ENCODE results near the gene USP12. TPM values are rescaled to one million over a fixed set of nuclear protein-coding genes. Genes with fewer than 3 reads are reported as not detected.

Gene USP12
- total and polyA plus RNA-seq, 2 experiments from 2014 or later: 18.4 to 39.3 TPM

DNA sequence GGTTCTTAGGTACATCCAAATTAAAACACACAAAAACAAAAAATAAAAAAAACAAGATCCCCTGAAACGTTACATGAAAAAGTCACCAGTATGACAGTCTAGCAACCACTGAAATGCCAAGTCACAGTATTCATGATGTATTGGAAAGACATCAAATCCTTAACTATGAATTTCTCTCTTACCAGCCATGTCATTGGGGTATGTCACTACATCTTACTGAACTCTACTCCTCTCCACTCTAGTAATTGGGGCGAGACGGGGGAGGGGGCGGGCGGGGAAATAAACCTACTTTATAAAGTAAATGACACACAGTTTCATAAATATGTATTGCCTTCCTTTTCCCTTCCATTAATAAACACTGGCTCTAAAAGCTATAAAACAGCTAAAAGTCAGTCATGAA lies 65.5 kb downstream of the USP12 start:
- TF ChIP-seq, protein P1, sequence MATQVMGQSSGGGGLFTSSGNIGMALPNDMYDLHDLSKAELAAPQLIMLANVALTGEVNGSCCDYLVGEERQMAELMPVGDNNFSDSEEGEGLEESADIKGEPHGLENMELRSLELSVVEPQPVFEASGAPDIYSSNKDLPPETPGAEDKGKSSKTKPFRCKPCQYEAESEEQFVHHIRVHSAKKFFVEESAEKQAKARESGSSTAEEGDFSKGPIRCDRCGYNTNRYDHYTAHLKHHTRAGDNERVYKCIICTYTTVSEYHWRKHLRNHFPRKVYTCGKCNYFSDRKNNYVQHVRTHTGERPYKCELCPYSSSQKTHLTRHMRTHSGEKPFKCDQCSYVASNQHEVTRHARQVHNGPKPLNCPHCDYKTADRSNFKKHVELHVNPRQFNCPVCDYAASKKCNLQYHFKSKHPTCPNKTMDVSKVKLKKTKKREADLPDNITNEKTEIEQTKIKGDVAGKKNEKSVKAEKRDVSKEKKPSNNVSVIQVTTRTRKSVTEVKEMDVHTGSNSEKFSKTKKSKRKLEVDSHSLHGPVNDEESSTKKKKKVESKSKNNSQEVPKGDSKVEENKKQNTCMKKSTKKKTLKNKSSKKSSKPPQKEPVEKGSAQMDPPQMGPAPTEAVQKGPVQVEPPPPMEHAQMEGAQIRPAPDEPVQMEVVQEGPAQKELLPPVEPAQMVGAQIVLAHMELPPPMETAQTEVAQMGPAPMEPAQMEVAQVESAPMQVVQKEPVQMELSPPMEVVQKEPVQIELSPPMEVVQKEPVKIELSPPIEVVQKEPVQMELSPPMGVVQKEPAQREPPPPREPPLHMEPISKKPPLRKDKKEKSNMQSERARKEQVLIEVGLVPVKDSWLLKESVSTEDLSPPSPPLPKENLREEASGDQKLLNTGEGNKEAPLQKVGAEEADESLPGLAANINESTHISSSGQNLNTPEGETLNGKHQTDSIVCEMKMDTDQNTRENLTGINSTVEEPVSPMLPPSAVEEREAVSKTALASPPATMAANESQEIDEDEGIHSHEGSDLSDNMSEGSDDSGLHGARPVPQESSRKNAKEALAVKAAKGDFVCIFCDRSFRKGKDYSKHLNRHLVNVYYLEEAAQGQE (IDR thresholded peaks at IDR 0.05; ENCODE audit: unreplicated experiment): no peak
- TF ChIP-seq ZNF114 (CRISPR knock-in tag; IDR thresholded peaks at IDR 0.05): no peak
- TF ChIP-seq, protein P2, sequence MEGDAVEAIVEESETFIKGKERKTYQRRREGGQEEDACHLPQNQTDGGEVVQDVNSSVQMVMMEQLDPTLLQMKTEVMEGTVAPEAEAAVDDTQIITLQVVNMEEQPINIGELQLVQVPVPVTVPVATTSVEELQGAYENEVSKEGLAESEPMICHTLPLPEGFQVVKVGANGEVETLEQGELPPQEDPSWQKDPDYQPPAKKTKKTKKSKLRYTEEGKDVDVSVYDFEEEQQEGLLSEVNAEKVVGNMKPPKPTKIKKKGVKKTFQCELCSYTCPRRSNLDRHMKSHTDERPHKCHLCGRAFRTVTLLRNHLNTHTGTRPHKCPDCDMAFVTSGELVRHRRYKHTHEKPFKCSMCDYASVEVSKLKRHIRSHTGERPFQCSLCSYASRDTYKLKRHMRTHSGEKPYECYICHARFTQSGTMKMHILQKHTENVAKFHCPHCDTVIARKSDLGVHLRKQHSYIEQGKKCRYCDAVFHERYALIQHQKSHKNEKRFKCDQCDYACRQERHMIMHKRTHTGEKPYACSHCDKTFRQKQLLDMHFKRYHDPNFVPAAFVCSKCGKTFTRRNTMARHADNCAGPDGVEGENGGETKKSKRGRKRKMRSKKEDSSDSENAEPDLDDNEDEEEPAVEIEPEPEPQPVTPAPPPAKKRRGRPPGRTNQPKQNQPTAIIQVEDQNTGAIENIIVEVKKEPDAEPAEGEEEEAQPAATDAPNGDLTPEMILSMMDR (conservative IDR thresholded peaks at IDR 0.05; ENCODE audit: low read depth in 2 of 2): no peak
- no peak for TF ChIP-seq NANOG (IDR thresholded peaks at IDR 0.05; ENCODE audit: borderline replicate concordance)
- no peak for TF ChIP-seq STAT1 (IDR thresholded peaks at IDR 0.05; ENCODE audit: unreplicated experiment)
- no peak for TF ChIP-seq POLR2AphosphoS5 (IDR thresholded peaks at IDR 0.05; ENCODE audit: low read depth)
- no peak for TF ChIP-seq EZH2 (IDR thresholded peaks at IDR 0.05; ENCODE audit: low read depth, unreplicated experiment)
- no peak for TF ChIP-seq JUNB (IDR thresholded peaks at IDR 0.05; ENCODE audit: unreplicated experiment)
- TF ChIP-seq, protein P3, sequence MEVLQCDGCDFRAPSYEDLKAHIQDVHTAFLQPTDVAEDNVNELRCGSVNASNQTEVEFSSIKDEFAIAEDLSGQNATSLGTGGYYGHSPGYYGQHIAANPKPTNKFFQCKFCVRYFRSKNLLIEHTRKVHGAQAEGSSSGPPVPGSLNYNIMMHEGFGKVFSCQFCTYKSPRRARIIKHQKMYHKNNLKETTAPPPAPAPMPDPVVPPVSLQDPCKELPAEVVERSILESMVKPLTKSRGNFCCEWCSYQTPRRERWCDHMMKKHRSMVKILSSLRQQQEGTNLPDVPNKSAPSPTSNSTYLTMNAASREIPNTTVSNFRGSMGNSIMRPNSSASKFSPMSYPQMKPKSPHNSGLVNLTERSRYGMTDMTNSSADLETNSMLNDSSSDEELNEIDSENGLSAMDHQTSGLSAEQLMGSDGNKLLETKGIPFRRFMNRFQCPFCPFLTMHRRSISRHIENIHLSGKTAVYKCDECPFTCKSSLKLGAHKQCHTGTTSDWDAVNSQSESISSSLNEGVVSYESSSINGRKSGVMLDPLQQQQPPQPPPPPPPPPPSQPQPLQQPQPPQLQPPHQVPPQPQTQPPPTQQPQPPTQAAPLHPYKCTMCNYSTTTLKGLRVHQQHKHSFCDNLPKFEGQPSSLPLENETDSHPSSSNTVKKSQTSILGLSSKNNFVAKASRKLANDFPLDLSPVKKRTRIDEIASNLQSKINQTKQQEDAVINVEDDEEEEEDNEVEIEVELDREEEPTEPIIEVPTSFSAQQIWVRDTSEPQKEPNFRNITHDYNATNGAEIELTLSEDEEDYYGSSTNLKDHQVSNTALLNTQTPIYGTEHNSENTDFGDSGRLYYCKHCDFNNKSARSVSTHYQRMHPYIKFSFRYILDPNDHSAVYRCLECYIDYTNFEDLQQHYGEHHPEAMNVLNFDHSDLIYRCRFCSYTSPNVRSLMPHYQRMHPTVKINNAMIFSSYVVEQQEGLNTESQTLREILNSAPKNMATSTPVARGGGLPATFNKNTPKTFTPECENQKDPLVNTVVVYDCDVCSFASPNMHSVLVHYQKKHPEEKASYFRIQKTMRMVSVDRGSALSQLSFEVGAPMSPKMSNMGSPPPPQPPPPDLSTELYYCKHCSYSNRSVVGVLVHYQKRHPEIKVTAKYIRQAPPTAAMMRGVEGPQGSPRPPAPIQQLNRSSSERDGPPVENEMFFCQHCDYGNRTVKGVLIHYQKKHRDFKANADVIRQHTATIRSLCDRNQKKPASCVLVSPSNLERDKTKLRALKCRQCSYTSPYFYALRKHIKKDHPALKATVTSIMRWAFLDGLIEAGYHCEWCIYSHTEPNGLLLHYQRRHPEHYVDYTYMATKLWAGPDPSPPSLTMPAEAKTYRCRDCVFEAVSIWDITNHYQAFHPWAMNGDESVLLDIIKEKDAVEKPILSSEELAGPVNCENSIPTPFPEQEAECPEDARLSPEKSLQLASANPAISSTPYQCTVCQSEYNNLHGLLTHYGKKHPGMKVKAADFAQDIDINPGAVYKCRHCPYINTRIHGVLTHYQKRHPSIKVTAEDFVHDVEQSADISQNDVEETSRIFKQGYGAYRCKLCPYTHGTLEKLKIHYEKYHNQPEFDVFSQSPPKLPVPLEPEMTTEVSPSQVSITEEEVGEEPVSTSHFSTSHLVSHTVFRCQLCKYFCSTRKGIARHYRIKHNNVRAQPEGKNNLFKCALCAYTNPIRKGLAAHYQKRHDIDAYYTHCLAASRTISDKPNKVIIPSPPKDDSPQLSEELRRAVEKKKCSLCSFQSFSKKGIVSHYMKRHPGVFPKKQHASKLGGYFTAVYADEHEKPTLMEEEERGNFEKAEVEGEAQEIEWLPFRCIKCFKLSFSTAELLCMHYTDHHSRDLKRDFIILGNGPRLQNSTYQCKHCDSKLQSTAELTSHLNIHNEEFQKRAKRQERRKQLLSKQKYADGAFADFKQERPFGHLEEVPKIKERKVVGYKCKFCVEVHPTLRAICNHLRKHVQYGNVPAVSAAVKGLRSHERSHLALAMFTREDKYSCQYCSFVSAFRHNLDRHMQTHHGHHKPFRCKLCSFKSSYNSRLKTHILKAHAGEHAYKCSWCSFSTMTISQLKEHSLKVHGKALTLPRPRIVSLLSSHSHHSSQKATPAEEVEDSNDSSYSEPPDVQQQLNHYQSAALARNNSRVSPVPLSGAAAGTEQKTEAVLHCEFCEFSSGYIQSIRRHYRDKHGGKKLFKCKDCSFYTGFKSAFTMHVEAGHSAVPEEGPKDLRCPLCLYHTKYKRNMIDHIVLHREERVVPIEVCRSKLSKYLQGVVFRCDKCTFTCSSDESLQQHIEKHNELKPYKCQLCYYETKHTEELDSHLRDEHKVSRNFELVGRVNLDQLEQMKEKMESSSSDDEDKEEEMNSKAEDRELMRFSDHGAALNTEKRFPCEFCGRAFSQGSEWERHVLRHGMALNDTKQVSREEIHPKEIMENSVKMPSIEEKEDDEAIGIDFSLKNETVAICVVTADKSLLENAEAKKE (CRISPR knock-in tag; IDR thresholded peaks at IDR 0.05): no peak
- no peak for TF ChIP-seq CREB1 (CRISPR knock-in tag; IDR thresholded peaks at IDR 0.05; ENCODE audit: low read depth)
- TF ChIP-seq, protein P4, sequence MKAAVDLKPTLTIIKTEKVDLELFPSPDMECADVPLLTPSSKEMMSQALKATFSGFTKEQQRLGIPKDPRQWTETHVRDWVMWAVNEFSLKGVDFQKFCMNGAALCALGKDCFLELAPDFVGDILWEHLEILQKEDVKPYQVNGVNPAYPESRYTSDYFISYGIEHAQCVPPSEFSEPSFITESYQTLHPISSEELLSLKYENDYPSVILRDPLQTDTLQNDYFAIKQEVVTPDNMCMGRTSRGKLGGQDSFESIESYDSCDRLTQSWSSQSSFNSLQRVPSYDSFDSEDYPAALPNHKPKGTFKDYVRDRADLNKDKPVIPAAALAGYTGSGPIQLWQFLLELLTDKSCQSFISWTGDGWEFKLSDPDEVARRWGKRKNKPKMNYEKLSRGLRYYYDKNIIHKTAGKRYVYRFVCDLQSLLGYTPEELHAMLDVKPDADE (IDR thresholded peaks at IDR 0.05): no peak
- Mint-ChIP-seq H3K36me3 (ENCODE audit: low read depth) (peaks cover 12% of the 10 kb centered on the region; the same call in 2 of the 3 replicates), H3K27me3 (ENCODE audit: insufficient read depth, low read depth, poor library complexity) (no peaks in the 10 kb centered on the region), H3K4me3 (no peak overlapping the region), H3K27ac (no peak overlapping the region), H3K9me3 (no peaks in the 10 kb centered on the region), H3K4me1 (no peaks in the 10 kb centered on the region)
- Histone ChIP-seq H2AFZ (no peak overlapping the region), H3K27ac (ENCODE audit: low read depth) (no peak overlapping the region), H3K4me2 (no peak overlapping the region), H4K20me1 (replicated peaks; ENCODE audit: insufficient read depth) (peaks cover 4% of the 10 kb centered on the region; the same call in 1 of the 2 replicates), H3K79me2 (replicated peaks; ENCODE audit: insufficient read depth) (peaks cover 36% of the 10 kb centered on the region), H3K4me1 (ENCODE audit: insufficient read depth) (no peaks in the 10 kb centered on the region), H3K27me3 (ENCODE audit: insufficient read depth) (no peaks in the 10 kb centered on the region), H3F3A (replicated peaks; ENCODE audit: low read depth) (no peaks in the 10 kb centered on the region), H3K4me3 (no peak overlapping the region), H3K9me2 (ENCODE audit: insufficient read depth) (no peaks in the 10 kb centered on the region), H3K36me3 (ENCODE audit: insufficient read depth) (no peaks in the 10 kb centered on the region; the same call in 1 of the 2 replicates)
- no peak for ATAC-seq
- DNase-seq (ENCODE audit: low spot score): no peak

All from GM23338 (cell line).